HG03066 (cell line): Measurements from ENCODE around the gene EDDM13.
"Not testable (repeated sequence)": the region's sequence is repeated elsewhere in the genome, so short reads cannot be mapped to it uniquely, and the experiment has no call there.

ENCODE experiments used
- ATAC-seq: cut with Tn5 transposase; IDR thresholded peaks from one replicate; pipeline ENCODE4 v1.9.1; 2021; ENCODE audit warnings: low read depth; ENCODE audit not compliant: unreplicated experiment

EDDM13 gene

GRCh38 chr19:56319991-56320390, 47.4 kb downstream of the EDDM13 start:
- no peak for ATAC-seq

GRCh38 chr19:56321254-56321988, 48.9 kb downstream of the EDDM13 start:
- no peak for ATAC-seq

GRCh38 chr19:56321989-56322440, 49.5 kb downstream of the EDDM13 start:
- ATAC-seq = no peak

- ATAC-seq = no peak
These were observed 51.9 kb downstream of the EDDM13 start for GRCh38 chr19:56324436-56324835.

- no peak for ATAC-seq
These were observed 60.1 kb downstream of the EDDM13 start for GRCh38 chr19:56332695-56333094.

GRCh38 chr19:56333506-56333905, 61.0 kb downstream of the EDDM13 start:
- ATAC-seq = no peak

- not testable (repeated sequence) for ATAC-seq
These were observed 62.8 kb downstream of the EDDM13 start for GRCh38 chr19:56335371-56335770.

GRCh38 chr19:56337077-56337476, 64.5 kb downstream of the EDDM13 start:
- ATAC-seq = not testable (repeated sequence)

GRCh38 chr19:56339031-56339430, 66.5 kb downstream of the EDDM13 start:
- ATAC-seq = not testable (repeated sequence)

- ATAC-seq = no peak
These were observed 69.4 kb downstream of the EDDM13 start for GRCh38 chr19:56341948-56342347.

- ATAC-seq = no peak
These were observed 74.7 kb downstream of the EDDM13 start for GRCh38 chr19:56347163-56347778.

GRCh38 chr19:56348289-56348877, 75.8 kb downstream of the EDDM13 start:
- no peak for ATAC-seq

GRCh38 chr19:56350416-56351045, 78.0 kb downstream of the EDDM13 start:
- ATAC-seq = no peak

- ATAC-seq = no peak
These were observed 78.7 kb downstream of the EDDM13 start for GRCh38 chr19:56351208-56351607.

- no peak for ATAC-seq
These were observed 83.0 kb downstream of the EDDM13 start for GRCh38 chr19:56355517-56355916.

- ATAC-seq = no peak
These were observed 84.4 kb downstream of the EDDM13 start for GRCh38 chr19:56356944-56357343.
